ENCODE measurements around the gene FRMD3.

FRMD3 gene

GRCh38 chr9:83505282-83505681 is 32.9 kb downstream of the FRMD3 start:
- Histone ChIP-seq H3K9me3 (ENCODE audit: control insufficient read depth, low read length) (no peaks in the 10 kb centered on the region), H3K27ac (ENCODE audit: insufficient read depth, low read depth, low read length, poor library complexity, severe bottlenecking) (no peak overlapping the region), H3K27me3 (ENCODE audit: control insufficient read depth, insufficient read depth, low read length, poor library complexity, severe bottlenecking) (no peaks in the 10 kb centered on the region), H3K36me3 (ENCODE audit: control insufficient read depth, insufficient read depth, low read length) (no peaks in the 10 kb centered on the region), H3K4me3 (ENCODE audit: insufficient read depth, low read depth, low read length) (no peak overlapping the region), H3K4me1 (ENCODE audit: control insufficient read depth, insufficient read depth, low read length) (peaks cover 23% of the 10 kb centered on the region)
- WGBS, 2 experiments: 71 to 79% methylated on average over 4 of the region's 4 CpGs

GRCh38 chr9:83503866-83504265 is 34.3 kb downstream of the FRMD3 start:
- Histone ChIP-seq H3K4me3 (ENCODE audit: insufficient read depth, low read depth, low read length) (no peak overlapping the region), H3K27me3 (ENCODE audit: control insufficient read depth, insufficient read depth, low read length, poor library complexity, severe bottlenecking) (no peaks in the 10 kb centered on the region), H3K9me3 (ENCODE audit: control insufficient read depth, low read length) (no peaks in the 10 kb centered on the region), H3K27ac (ENCODE audit: insufficient read depth, low read depth, low read length, poor library complexity, severe bottlenecking) (no peak overlapping the region), H3K4me1 (ENCODE audit: control insufficient read depth, insufficient read depth, low read length) (peaks cover 14% of the 10 kb centered on the region), H3K36me3 (ENCODE audit: control insufficient read depth, insufficient read depth, low read length) (no peaks in the 10 kb centered on the region)
- 91% methylated on average over 6 of the region's 6 CpGs for WGBS, 2 experiments

GRCh38 chr9:83501565-83501964 is 36.6 kb downstream of the FRMD3 start:
- 94 to 97% methylated on average over 2 to 3 of the region's 3 CpGs for WGBS, 2 experiments
- H3K27ac ChIP-seq (ENCODE audit: insufficient read depth, low read depth, low read length, poor library complexity, severe bottlenecking): no peak overlapping the region
- no peaks in the 10 kb centered on the region for H3K36me3 ChIP-seq (ENCODE audit: control insufficient read depth, insufficient read depth, low read length)
- peaks cover 14% of the 10 kb centered on the region for H3K4me1 ChIP-seq (ENCODE audit: control insufficient read depth, insufficient read depth, low read length)
- no peaks in the 10 kb centered on the region for H3K9me3 ChIP-seq (ENCODE audit: control insufficient read depth, low read length)
- no peaks in the 10 kb centered on the region for H3K27me3 ChIP-seq (ENCODE audit: control insufficient read depth, insufficient read depth, low read length, poor library complexity, severe bottlenecking)
- no peak overlapping the region for H3K4me3 ChIP-seq (ENCODE audit: insufficient read depth, low read depth, low read length)

- no peaks in the 10 kb centered on the region for H3K9me3 ChIP-seq (ENCODE audit: control insufficient read depth, low read length)
- 91 to 93% methylated on average over 2 of the region's 3 CpGs for WGBS, 2 experiments
- H3K27ac ChIP-seq (ENCODE audit: insufficient read depth, low read depth, low read length, poor library complexity, severe bottlenecking): no peak overlapping the region
- H3K27me3 ChIP-seq (ENCODE audit: control insufficient read depth, insufficient read depth, low read length, poor library complexity, severe bottlenecking): no peaks in the 10 kb centered on the region
- no peak overlapping the region for H3K4me3 ChIP-seq (ENCODE audit: insufficient read depth, low read depth, low read length)
- no peaks in the 10 kb centered on the region for H3K36me3 ChIP-seq (ENCODE audit: control insufficient read depth, insufficient read depth, low read length)
- H3K4me1 ChIP-seq (ENCODE audit: control insufficient read depth, insufficient read depth, low read length): peaks cover 10% of the 10 kb centered on the region
Measured at GRCh38 chr9:83497441-83497840, 40.8 kb downstream of the FRMD3 start.

GRCh38 chr9:83491995-83492394 is 46.2 kb downstream of the FRMD3 start:
- Histone ChIP-seq H3K4me3 (ENCODE audit: insufficient read depth, low read depth, low read length) (no peak overlapping the region), H3K27ac (ENCODE audit: insufficient read depth, low read depth, low read length, poor library complexity, severe bottlenecking) (no peak overlapping the region), H3K36me3 (ENCODE audit: control insufficient read depth, insufficient read depth, low read length) (no peaks in the 10 kb centered on the region), H3K27me3 (ENCODE audit: control insufficient read depth, insufficient read depth, low read length, poor library complexity, severe bottlenecking) (no peaks in the 10 kb centered on the region), H3K4me1 (ENCODE audit: control insufficient read depth, insufficient read depth, low read length) (no peaks in the 10 kb centered on the region), H3K9me3 (ENCODE audit: control insufficient read depth, low read length) (no peaks in the 10 kb centered on the region)
- WGBS, 2 experiments: 90 to 94% methylated on average over 3 of the region's 3 CpGs

- Histone ChIP-seq H3K36me3 (ENCODE audit: control insufficient read depth, insufficient read depth, low read length) (no peaks in the 10 kb centered on the region), H3K4me1 (ENCODE audit: control insufficient read depth, insufficient read depth, low read length) (no peaks in the 10 kb centered on the region), H3K4me3 (ENCODE audit: insufficient read depth, low read depth, low read length) (no peak overlapping the region), H3K9me3 (ENCODE audit: control insufficient read depth, low read length) (no peaks in the 10 kb centered on the region), H3K27me3 (ENCODE audit: control insufficient read depth, insufficient read depth, low read length, poor library complexity, severe bottlenecking) (no peaks in the 10 kb centered on the region), H3K27ac (ENCODE audit: insufficient read depth, low read depth, low read length, poor library complexity, severe bottlenecking) (no peak overlapping the region)
- 77 to 82% methylated on average over 3 of the region's 3 CpGs for WGBS, 2 experiments
Measured at GRCh38 chr9:83491413-83491812, 46.8 kb downstream of the FRMD3 start.

GRCh38 chr9:83489961-83490360 is 48.2 kb downstream of the FRMD3 start:
- no peaks in the 10 kb centered on the region for H3K9me3 ChIP-seq (ENCODE audit: control insufficient read depth, low read length)
- 94 to 97% methylated on average over 1 of the region's 1 CpG for whole genome bisulfite sequencing, 2 experiments
- H3K27ac ChIP-seq (ENCODE audit: insufficient read depth, low read depth, low read length, poor library complexity, severe bottlenecking): no peak overlapping the region
- H3K4me1 ChIP-seq (ENCODE audit: control insufficient read depth, insufficient read depth, low read length): no peaks in the 10 kb centered on the region
- H3K36me3 ChIP-seq (ENCODE audit: control insufficient read depth, insufficient read depth, low read length): no peaks in the 10 kb centered on the region
- no peaks in the 10 kb centered on the region for H3K27me3 ChIP-seq (ENCODE audit: control insufficient read depth, insufficient read depth, low read length, poor library complexity, severe bottlenecking)
- H3K4me3 ChIP-seq (ENCODE audit: insufficient read depth, low read depth, low read length): no peak overlapping the region

- Histone ChIP-seq H3K27ac (ENCODE audit: insufficient read depth, low read depth, low read length, poor library complexity, severe bottlenecking) (no peak overlapping the region), H3K27me3 (ENCODE audit: control insufficient read depth, insufficient read depth, low read length, poor library complexity, severe bottlenecking) (no peaks in the 10 kb centered on the region), H3K9me3 (ENCODE audit: control insufficient read depth, low read length) (no peaks in the 10 kb centered on the region), H3K4me1 (ENCODE audit: control insufficient read depth, insufficient read depth, low read length) (no peaks in the 10 kb centered on the region), H3K36me3 (ENCODE audit: control insufficient read depth, insufficient read depth, low read length) (no peaks in the 10 kb centered on the region), H3K4me3 (ENCODE audit: insufficient read depth, low read depth, low read length) (no peak overlapping the region)
- WGBS, 2 experiments: 90 to 93% methylated on average over 6 of the region's 6 CpGs
Measured at GRCh38 chr9:83484990-83485389, 53.2 kb downstream of the FRMD3 start.

GRCh38 chr9:83483223-83483622 is 55.0 kb downstream of the FRMD3 start:
- H3K36me3 ChIP-seq (ENCODE audit: control insufficient read depth, insufficient read depth, low read length): no peaks in the 10 kb centered on the region
- no peak overlapping the region for H3K4me3 ChIP-seq (ENCODE audit: insufficient read depth, low read depth, low read length)
- WGBS, 2 experiments: 92 to 95% methylated on average over 2 of the region's 2 CpGs
- no peak overlapping the region for H3K27ac ChIP-seq (ENCODE audit: insufficient read depth, low read depth, low read length, poor library complexity, severe bottlenecking)
- no peaks in the 10 kb centered on the region for H3K4me1 ChIP-seq (ENCODE audit: control insufficient read depth, insufficient read depth, low read length)
- H3K27me3 ChIP-seq (ENCODE audit: control insufficient read depth, insufficient read depth, low read length, poor library complexity, severe bottlenecking): no peaks in the 10 kb centered on the region
- no peaks in the 10 kb centered on the region for H3K9me3 ChIP-seq (ENCODE audit: control insufficient read depth, low read length)

- Histone ChIP-seq H3K9me3 (ENCODE audit: control insufficient read depth, low read length) (no peaks in the 10 kb centered on the region), H3K4me3 (ENCODE audit: insufficient read depth, low read depth, low read length) (no peak overlapping the region), H3K4me1 (ENCODE audit: control insufficient read depth, insufficient read depth, low read length) (no peaks in the 10 kb centered on the region), H3K27me3 (ENCODE audit: control insufficient read depth, insufficient read depth, low read length, poor library complexity, severe bottlenecking) (no peaks in the 10 kb centered on the region), H3K36me3 (ENCODE audit: control insufficient read depth, insufficient read depth, low read length) (no peaks in the 10 kb centered on the region), H3K27ac (ENCODE audit: insufficient read depth, low read depth, low read length, poor library complexity, severe bottlenecking) (no peak overlapping the region)
- WGBS, 2 experiments: 97 to 100% methylated on average over 1 to 2 of the region's 2 CpGs
Measured at GRCh38 chr9:83479765-83480164, 58.4 kb downstream of the FRMD3 start.

GRCh38 chr9:83477571-83477970 is 60.6 kb downstream of the FRMD3 start:
- WGBS, 2 experiments: 79 to 88% methylated on average over 3 of the region's 3 CpGs
- no peak overlapping the region for H3K27ac ChIP-seq (ENCODE audit: insufficient read depth, low read depth, low read length, poor library complexity, severe bottlenecking)

More at GRCh38 chr9:83477571-83477970, 60.6 kb downstream of the FRMD3 start:
- H3K9me3 ChIP-seq (ENCODE audit: control insufficient read depth, low read length): no peaks in the 10 kb centered on the region
- H3K27me3 ChIP-seq (ENCODE audit: control insufficient read depth, insufficient read depth, low read length, poor library complexity, severe bottlenecking): no peaks in the 10 kb centered on the region
- no peaks in the 10 kb centered on the region for H3K4me1 ChIP-seq (ENCODE audit: control insufficient read depth, insufficient read depth, low read length)
- no peaks in the 10 kb centered on the region for H3K36me3 ChIP-seq (ENCODE audit: control insufficient read depth, insufficient read depth, low read length)
- H3K4me3 ChIP-seq (ENCODE audit: insufficient read depth, low read depth, low read length): no peak overlapping the region
